T-helper 2 cell (primary cell): Measurements from ENCODE around the gene KIF13A.

Source experiments
- DNase-seq, 5 experiments: peaks; one replicate each; pipeline versions ENCODE4 v3.0.0 to v3.0.0-alpha.2; 2012 to 2022

The KIF13A gene

GRCh38 chr6:17714879-17715851 is 272.3 kb downstream of the KIF13A start:
- DNase-seq, result peak in 1 of 5 experiments; percentile 72

- DNase-seq, result no peak
Measured at GRCh38 chr6:17714177-17714576, 273.3 kb downstream of the KIF13A start.

- DNase-seq, result no peak
Measured at GRCh38 chr6:17712576-17712975, 274.9 kb downstream of the KIF13A start.

GRCh38 chr6:17710331-17710730 is 277.1 kb downstream of the KIF13A start:
- DNase-seq, result no peak

GRCh38 chr6:17709476-17709875 is 278.0 kb downstream of the KIF13A start:
- no peak for DNase-seq
